Neural cell (in vitro differentiated cells): Measurements from ENCODE around the gene TNFRSF19. TPM values are rescaled to one million over a fixed set of nuclear protein-coding genes. Genes with fewer than 3 reads are reported as not detected.

Source experiments
- H2AFZ ChIP-seq: fragments of 200-600, 300-800 bp; sonication (generic), shearing (Covaris generic); 2 replicates; pipeline ENCODE4 v1.6.0; 2014; ENCODE audit warnings: low read depth, mild to moderate bottlenecking, antibody characterized with exemption, low read length, moderate library complexity
- H3F3A ChIP-seq: fragments of 200-600 bp; shearing (Covaris generic); 2 replicates; pipeline ENCODE4 v1.6.1; 2016; ENCODE audit warnings: mild to moderate bottlenecking, moderate library complexity, mixed read lengths, antibody characterized with exemption, low read length; ENCODE audit not compliant: insufficient read depth, poor library complexity, severe bottlenecking
- H3K27ac ChIP-seq: fragments of 200-600, 300-800 bp; sonication (generic), shearing (Covaris generic); 2 replicates; pipeline ENCODE4 v1.5.1; 2014; ENCODE audit warnings: mild to moderate bottlenecking, low read length, moderate library complexity
- H3K27me3 ChIP-seq: fragments of 300-800, 200-600 bp; sonication (generic), shearing (Covaris generic); 2 replicates; pipeline ENCODE4 v1.6.0; 2014; ENCODE audit warnings: mild to moderate bottlenecking, low read depth, low read length, moderate library complexity; ENCODE audit not compliant: insufficient read depth
- H3K36me3 ChIP-seq: fragments of 300-800, 200-600 bp; sonication (generic), shearing (Covaris generic); 2 replicates; pipeline ENCODE4 v1.5.1; 2014; ENCODE audit warnings: mild to moderate bottlenecking, antibody characterized with exemption, low read length, moderate library complexity; ENCODE audit not compliant: insufficient read depth
- H3K4me2 ChIP-seq: fragments of 300-800, 200-600 bp; sonication (generic), shearing (Covaris generic); 2 replicates; pipeline ENCODE4 v1.6.0; 2014; ENCODE audit warnings: mild to moderate bottlenecking, low read length
- H3K4me3 ChIP-seq: fragments of 300-800, 200-600 bp; sonication (generic), shearing (Covaris generic); 2 replicates; pipeline ENCODE4 v1.5.1; 2014; ENCODE audit warnings: mild to moderate bottlenecking, low read length, moderate library complexity
- H3K79me2 ChIP-seq: fragments of 200-600 bp; shearing (Covaris generic); replicated peaks from 2 replicates; pipeline ENCODE4 v1.6.0; 2014; ENCODE audit warnings: mild to moderate bottlenecking, low read length, moderate library complexity; ENCODE audit not compliant: insufficient read depth
- H3K9ac ChIP-seq: fragments of 300-800, 200-600 bp; sonication (generic), shearing (Covaris generic); 2 replicates; pipeline ENCODE4 v1.6.1; 2016; ENCODE audit warnings: mild to moderate bottlenecking, low read length, mixed read lengths
- H3K9me2 ChIP-seq: fragments of 200-600 bp; shearing (Covaris generic); 2 replicates; pipeline ENCODE4 v1.6.1; 2016; ENCODE audit warnings: mild to moderate bottlenecking, low read length, mixed read lengths; ENCODE audit not compliant: insufficient read depth
- H3K9me3 ChIP-seq: fragments of 200-600, 300-800 bp; sonication (generic), shearing (Covaris generic); 2 replicates; pipeline ENCODE4 v1.6.1; 2016; ENCODE audit warnings: mild to moderate bottlenecking, mixed run types, low read length, moderate library complexity, mixed read lengths
- H4K20me1 ChIP-seq: fragments of 200-600 bp; shearing (Covaris generic); 2 replicates; pipeline ENCODE4 v1.6.1; 2016; ENCODE audit warnings: mild to moderate bottlenecking, mixed run types; ENCODE audit not compliant: insufficient read depth
- CTCF ChIP-seq: fragments of 450-650 bp; IDR thresholded peaks from 2 replicates; pipeline ENCODE4 v1.5.1; 2014; ENCODE audit warnings: antibody characterized with exemption, mild to moderate bottlenecking, moderate library complexity; ENCODE audit not compliant: poor library complexity, severe bottlenecking
- EP300 ChIP-seq: fragments of 450-650 bp; conservative IDR thresholded peaks from 2 replicates; pipeline ENCODE4 v1.6.1; 2014; ENCODE audit warnings: antibody characterized with exemption, mild to moderate bottlenecking, moderate library complexity; ENCODE audit not compliant: poor library complexity, severe bottlenecking
- EZH2 ChIP-seq: fragments of 200-600, 300-800 bp; shearing (Covaris generic), sonication (generic); IDR thresholded peaks from 2 replicates; pipeline ENCODE4 v1.6.1; 2014; ENCODE audit warnings: antibody characterized with exemption, low read length, borderline replicate concordance, mild to moderate bottlenecking; ENCODE audit not compliant: insufficient read depth, poor library complexity, severe bottlenecking
- MXI1 ChIP-seq: fragments of 450-650 bp; conservative IDR thresholded peaks from 2 replicates; pipeline ENCODE4 v1.6.1; 2014; ENCODE audit warnings: antibody characterized with exemption, mild to moderate bottlenecking; ENCODE audit not compliant: poor library complexity, severe bottlenecking
- POLR2AphosphoS5 ChIP-seq: IDR thresholded peaks from 2 replicates; pipeline ENCODE4 v1.6.1; 2012
- RAD21 ChIP-seq: fragments of 450-650 bp; conservative IDR thresholded peaks from 2 replicates; pipeline ENCODE4 v1.6.1; 2014; ENCODE audit warnings: antibody characterized with exemption, mild to moderate bottlenecking, moderate library complexity
- REST ChIP-seq: IDR thresholded peaks from 2 replicates; pipeline ENCODE4 v1.6.1; 2012; ENCODE audit warnings: borderline replicate concordance
- SMC3 ChIP-seq: fragments of 450-650 bp; conservative IDR thresholded peaks from 2 replicates; pipeline ENCODE4 v1.6.1; 2014; ENCODE audit warnings: antibody characterized with exemption, mild to moderate bottlenecking, moderate library complexity; ENCODE audit not compliant: poor library complexity
- TAF1 ChIP-seq: IDR thresholded peaks from 2 replicates; pipeline ENCODE4 v1.6.1; 2012; ENCODE audit warnings: low read depth
- polyA plus RNA-seq: library from polyadenylated mRNA; depleted of rRNA; stranded (reverse); fragments of >200 nt; gene quantifications from 2 replicates; pipeline ENCODE4 v1.2.3, GENCODE V29; 2014

The TNFRSF19 gene
- polyA plus RNA-seq, 1 donor from 2014 or later, result 3.3 TPM

- no peaks in the 10 kb centered on the region for H3K9me2 ChIP-seq
- H3K4me3 ChIP-seq, result no peak overlapping the region
- H3K9ac ChIP-seq, result no peak overlapping the region
- no peak for TF ChIP-seq CTCF
- TF ChIP-seq EP300, result no peak
- TF ChIP-seq REST, result no peak
- no peak for TF ChIP-seq EZH2
- no peak for TF ChIP-seq SMC3
- TF ChIP-seq TAF1, result no peak
- no peak for TF ChIP-seq RAD21
- TF ChIP-seq MXI1, result no peak
- TF ChIP-seq POLR2AphosphoS5, result no peak
- H3K79me2 ChIP-seq, result no peaks in the 10 kb centered on the region
- no peaks in the 10 kb centered on the region for H3K9me3 ChIP-seq
- no peak overlapping the region for H3K4me2 ChIP-seq
- no peak overlapping the region for H3K27ac ChIP-seq
- H4K20me1 ChIP-seq, result no peaks in the 10 kb centered on the region
- H2AFZ ChIP-seq, result no peak overlapping the region
- no peaks in the 10 kb centered on the region for H3F3A ChIP-seq
- no peaks in the 10 kb centered on the region for H3K36me3 ChIP-seq
- H3K27me3 ChIP-seq, result no peaks in the 10 kb centered on the region
Measured at GRCh38 chr13:23639674-23640073, 69.5 kb downstream of the TNFRSF19 start.

GRCh38 chr13:23642110-23642509 is 71.9 kb downstream of the TNFRSF19 start:
- Histone ChIP-seq H3K9me3 (no peaks in the 10 kb centered on the region), H3F3A (no peaks in the 10 kb centered on the region), H2AFZ (no peak overlapping the region), H3K4me3 (no peak overlapping the region), H3K9ac (no peak overlapping the region), H4K20me1 (no peaks in the 10 kb centered on the region), H3K36me3 (no peaks in the 10 kb centered on the region), H3K27me3 (no peaks in the 10 kb centered on the region), H3K9me2 (no peaks in the 10 kb centered on the region), H3K79me2 (no peaks in the 10 kb centered on the region), H3K4me2 (no peak overlapping the region), H3K27ac (no peak overlapping the region)
- TF ChIP-seq SMC3, result no peak
- TF ChIP-seq POLR2AphosphoS5, result no peak
- TF ChIP-seq EP300, result no peak
